Neural progenitor cell (in vitro differentiated cells): ENCODE results near the gene PEX5L. TPM values are rescaled to one million over a fixed set of nuclear protein-coding genes. Genes with fewer than 3 reads are reported as not detected.

Experiments used
- DNase-seq: peaks from one replicate; pipeline ENCODE4 v3.0.0-alpha.2; 2016; ENCODE audit warnings: low spot score
- H2AFZ ChIP-seq: fragments of 200-600 bp; sonication (generic); replicated peaks from 2 replicates; pipeline ENCODE4 v1.6.1; 2016; ENCODE audit warnings: antibody characterized with exemption
- H3F3A ChIP-seq: fragments of 200-600 bp; sonication (generic); 2 replicates; pipeline ENCODE4 v1.6.1; 2016; ENCODE audit warnings: antibody characterized with exemption, low read depth
- H3K27ac ChIP-seq: fragments of 200-600 bp; sonication (generic); 2 replicates; pipeline ENCODE4 v1.5.1; 2016; ENCODE audit warnings: mild to moderate bottlenecking
- H3K27me3 ChIP-seq: fragments of 200-600 bp; sonication (generic); 2 replicates; pipeline ENCODE4 v1.6.1; 2016; ENCODE audit warnings: mild to moderate bottlenecking, moderate library complexity
- H3K36me3 ChIP-seq: fragments of 200-600 bp; sonication (generic); 2 replicates; pipeline ENCODE4 v1.5.1; 2016
- H3K4me1 ChIP-seq: fragments of 200-600 bp; sonication (generic); 2 replicates; pipeline ENCODE4 v1.6.1; 2016; ENCODE audit warnings: mixed run types
- H3K4me2 ChIP-seq: fragments of 200-600 bp; sonication (generic); 2 replicates; pipeline ENCODE4 v1.6.1; 2016
- H3K4me3 ChIP-seq: fragments of 200-600 bp; sonication (generic); 2 replicates; pipeline ENCODE4 v1.5.1; 2016
- H3K79me2 ChIP-seq: fragments of 200-600 bp; sonication (generic); 2 replicates; pipeline ENCODE4 v1.6.1; 2016; ENCODE audit warnings: low read depth
- H3K9ac ChIP-seq: fragments of 200-600 bp; sonication (generic); 2 replicates; pipeline ENCODE4 v1.6.1; 2016
- H3K9me3 ChIP-seq: fragments of 200-600 bp; sonication (generic); 2 replicates; pipeline ENCODE4 v1.5.1; 2016; ENCODE audit warnings: low read depth
- H4K20me1 ChIP-seq: fragments of 200-600 bp; sonication (generic); 2 replicates; pipeline ENCODE4 v1.6.1; 2016; ENCODE audit warnings: low read depth
- H3K27ac Mint-ChIP-seq: 3 replicates; pipeline ENCODE4 v1.8.0; 2021; ENCODE audit warnings: mixed read lengths
- H3K27me3 Mint-ChIP-seq: 2 replicates; pipeline ENCODE4 v1.8.0; 2022; ENCODE audit warnings: low read depth, mild to moderate bottlenecking, inconsistent platforms, moderate library complexity, mixed read lengths; ENCODE audit not compliant: insufficient read depth
- H3K36me3 Mint-ChIP-seq: 3 replicates; pipeline ENCODE4 v1.8.0; 2021; ENCODE audit warnings: mixed read lengths
- H3K4me1 Mint-ChIP-seq: 3 replicates; pipeline ENCODE4 v1.8.0; 2021; ENCODE audit warnings: mixed read lengths
- H3K4me3 Mint-ChIP-seq: 3 replicates; pipeline ENCODE4 v1.8.0; 2021; ENCODE audit warnings: mild to moderate bottlenecking, moderate library complexity, mixed read lengths
- H3K9me3 Mint-ChIP-seq: 3 replicates; pipeline ENCODE4 v1.8.0; 2020; ENCODE audit warnings: mixed read lengths
- CTCF ChIP-seq: fragments of 200-600 bp; sonication (generic); IDR thresholded peaks from 2 replicates; pipeline ENCODE4 v1.5.1; 2017; ENCODE audit warnings: antibody characterized with exemption, mild to moderate bottlenecking
- EZH2 ChIP-seq: fragments of 200-600 bp; sonication (generic); IDR thresholded peaks from 2 replicates; pipeline ENCODE4 v1.6.1; 2017; ENCODE audit warnings: antibody characterized with exemption, mild to moderate bottlenecking, moderate library complexity
- EZH2phosphoT487 ChIP-seq: fragments of 200-600 bp; sonication (generic); IDR thresholded peaks from 2 replicates; pipeline ENCODE4 v1.6.1; 2017; ENCODE audit warnings: antibody characterized with exemption
- total RNA-seq: library from RNA; depleted of rRNA; stranded (reverse); fragments of >200 nt; gene quantifications from 2 replicates; pipeline ENCODE4 v1.2.3, GENCODE V29; 2015; ENCODE audit warnings: low replicate concordance

Gene PEX5L
- total RNA-seq, 1 donor from 2014 or later, result 0.90 TPM

DNA sequence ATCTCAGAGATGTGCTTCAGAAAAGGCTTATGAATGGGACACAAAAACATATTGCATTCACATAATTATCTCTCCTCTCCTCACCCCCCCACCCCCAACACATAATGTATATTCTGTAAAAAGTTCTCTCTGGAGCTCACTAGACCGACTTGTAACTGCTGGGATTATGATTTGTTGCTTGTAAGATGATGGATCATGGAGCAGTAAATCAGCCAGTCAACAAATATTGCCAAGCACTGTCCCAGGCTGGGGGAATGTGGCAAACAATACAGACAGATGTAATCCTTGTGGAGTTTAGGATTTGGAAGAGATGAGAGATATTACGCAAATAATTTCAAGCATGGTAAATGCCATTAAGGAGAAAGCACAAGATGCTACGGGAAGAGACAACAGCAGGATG lies 114.8 kb downstream of the PEX5L start:
- Histone ChIP-seq H3K27ac (no peak overlapping the region), H3F3A (no peaks in the 10 kb centered on the region), H3K79me2 (no peaks in the 10 kb centered on the region), H3K36me3 (no peaks in the 10 kb centered on the region), H3K9me3 (no peaks in the 10 kb centered on the region), H2AFZ (no peak overlapping the region), H3K4me1 (no peaks in the 10 kb centered on the region), H3K4me3 (no peak overlapping the region), H3K9ac (no peak overlapping the region), H3K27me3 (no peaks in the 10 kb centered on the region), H4K20me1 (no peaks in the 10 kb centered on the region), H3K4me2 (no peak overlapping the region)
- H3K27ac Mint-ChIP-seq, result no peak overlapping the region
- H3K36me3 Mint-ChIP-seq, result no peaks in the 10 kb centered on the region
- no peaks in the 10 kb centered on the region for H3K4me1 Mint-ChIP-seq
- H3K9me3 Mint-ChIP-seq, result no peaks in the 10 kb centered on the region
- peaks cover 2% of the 10 kb centered on the region for H3K27me3 Mint-ChIP-seq
- TF ChIP-seq EZH2phosphoT487 (no peak), CTCF (no peak), EZH2 (no peak)
- no peak overlapping the region for H3K4me3 Mint-ChIP-seq
- DNase-seq, result no peak

DNA sequence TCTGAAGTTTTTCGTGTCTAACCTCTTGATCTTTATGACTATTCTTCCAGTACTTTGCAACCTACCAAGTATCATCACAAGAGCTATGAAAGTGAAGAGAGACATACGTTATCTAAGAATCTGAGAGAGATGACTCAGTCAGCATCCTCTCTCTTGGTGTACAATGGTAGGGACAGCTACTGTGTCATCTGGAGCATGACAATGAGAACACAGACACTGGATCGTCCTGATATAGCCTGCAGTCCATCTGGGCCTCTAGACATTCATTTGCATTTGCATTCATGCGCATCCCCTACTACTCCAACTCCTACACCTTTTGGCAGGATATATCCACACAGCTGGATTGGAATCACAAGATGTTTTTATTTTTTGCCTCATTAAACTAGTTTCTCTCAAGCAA lies 115.2 kb downstream of the PEX5L start:
- peaks cover 2% of the 10 kb centered on the region for H3K27me3 Mint-ChIP-seq
- no peak overlapping the region for H3K4me3 Mint-ChIP-seq
- H3K9ac ChIP-seq, result no peak overlapping the region
- H3K9me3 Mint-ChIP-seq, result no peaks in the 10 kb centered on the region
- H3K9me3 ChIP-seq, result no peaks in the 10 kb centered on the region
- no peak overlapping the region for H3K27ac Mint-ChIP-seq
- TF ChIP-seq EZH2phosphoT487, result no peak
- TF ChIP-seq EZH2, result no peak
- TF ChIP-seq CTCF, result no peak
- no peaks in the 10 kb centered on the region for H3K4me1 Mint-ChIP-seq
- H3K4me2 ChIP-seq, result no peak overlapping the region
- H3K4me3 ChIP-seq, result no peak overlapping the region
- no peaks in the 10 kb centered on the region for H3K79me2 ChIP-seq
- H3K27ac ChIP-seq, result no peak overlapping the region
- H3K27me3 ChIP-seq, result no peaks in the 10 kb centered on the region
- DNase-seq, result no peak
- no peaks in the 10 kb centered on the region for H4K20me1 ChIP-seq
- H3K4me1 ChIP-seq, result no peaks in the 10 kb centered on the region
- no peaks in the 10 kb centered on the region for H3K36me3 Mint-ChIP-seq
- no peaks in the 10 kb centered on the region for H3K36me3 ChIP-seq
- peak overlapping the region; percentile 44 for H2AFZ ChIP-seq
- no peaks in the 10 kb centered on the region for H3F3A ChIP-seq

DNA sequence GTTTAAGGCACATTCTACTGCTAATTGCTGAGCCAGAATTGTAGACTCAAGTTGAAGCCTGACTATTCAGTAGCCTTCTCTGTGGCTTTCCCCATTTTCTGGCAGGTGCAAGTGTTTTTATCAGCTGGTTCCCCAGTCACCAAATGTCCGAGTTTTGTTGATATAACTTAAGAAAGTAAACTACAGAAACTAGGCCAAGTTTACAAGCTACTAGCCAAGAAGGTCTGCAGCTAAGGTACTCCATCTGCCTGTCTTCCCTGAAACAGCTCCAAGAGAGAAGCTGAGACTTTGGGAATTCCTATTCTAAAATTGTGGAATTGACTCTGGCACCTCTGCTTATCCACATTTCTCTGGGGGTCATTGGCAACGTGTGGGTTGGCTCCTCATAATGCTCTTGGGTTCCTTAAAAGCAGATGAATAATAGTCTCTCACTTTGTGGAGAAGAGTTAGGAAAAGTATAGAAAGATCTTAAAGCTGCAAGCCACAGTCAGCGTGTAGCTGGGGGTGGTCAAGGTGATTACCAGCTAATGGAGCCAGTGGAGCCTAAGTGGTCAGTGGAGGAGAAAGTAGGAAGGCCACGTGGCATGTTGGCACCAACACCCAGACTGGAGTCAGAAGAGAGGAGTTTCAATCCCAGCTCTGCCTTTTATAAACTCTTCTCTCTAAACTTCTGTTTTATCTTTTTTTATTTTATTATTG lies 128.8 kb downstream of the PEX5L start:
- H3K4me1 Mint-ChIP-seq, result no peaks in the 10 kb centered on the region
- no peaks in the 10 kb centered on the region for H4K20me1 ChIP-seq
- TF ChIP-seq EZH2phosphoT487 (no peak), EZH2 (no peak), CTCF (no peak)

More for the DNA sequence above, 128.8 kb downstream of the PEX5L start:
- Histone ChIP-seq H3K79me2 (no peaks in the 10 kb centered on the region), H3K4me2 (no peak overlapping the region), H3K9ac (no peak overlapping the region), H2AFZ (no peak overlapping the region), H3F3A (no peaks in the 10 kb centered on the region), H3K27me3 (no peaks in the 10 kb centered on the region), H3K9me3 (no peaks in the 10 kb centered on the region), H3K27ac (no peak overlapping the region), H3K4me1 (peaks cover 14% of the 10 kb centered on the region), H3K36me3 (no peaks in the 10 kb centered on the region), H3K4me3 (no peak overlapping the region)
- no peak for DNase-seq
- Mint-ChIP-seq H3K9me3 (no peaks in the 10 kb centered on the region), H3K4me3 (no peak overlapping the region), H3K27ac (no peak overlapping the region), H3K27me3 (no peaks in the 10 kb centered on the region), H3K36me3 (no peaks in the 10 kb centered on the region)
